Skeletal muscle satellite cell (primary cell): ENCODE data around the gene GRM8.
"Not testable (repeated sequence)": the region's sequence is repeated elsewhere in the genome, so short reads cannot be mapped to it uniquely, and the experiment has no call there.

Experiments
- H3K27me3 ChIP-seq: 2 replicates; pipeline ENCODE4 v1.7.0; 2013; ENCODE audit warnings: low read length; ENCODE audit not compliant: control insufficient read depth, insufficient read depth
- H3K36me3 ChIP-seq: 2 replicates; pipeline ENCODE4 v1.7.0; 2013; ENCODE audit warnings: mild to moderate bottlenecking, control low read depth, low read length; ENCODE audit not compliant: insufficient read depth
- H3K4me1 ChIP-seq: 2 replicates; pipeline ENCODE4 v1.7.0; 2013; ENCODE audit warnings: low read length; ENCODE audit not compliant: control insufficient read depth, insufficient read depth
- H3K4me2 ChIP-seq: 2 replicates; pipeline ENCODE4 v1.7.0; 2013; ENCODE audit warnings: mild to moderate bottlenecking, low read length
- H3K4me3 ChIP-seq: 2 replicates; pipeline ENCODE4 v1.7.0; 2013; ENCODE audit warnings: low read length
- H3K9ac ChIP-seq: 2 replicates; pipeline ENCODE4 v1.7.0; 2013; ENCODE audit warnings: mild to moderate bottlenecking, low read depth, low read length, moderate library complexity
- H3K9me3 ChIP-seq: replicated peaks from 2 replicates; pipeline ENCODE4 v1.7.0; 2013; ENCODE audit warnings: mild to moderate bottlenecking, control low read depth, low read length

GRM8 gene

DNA sequence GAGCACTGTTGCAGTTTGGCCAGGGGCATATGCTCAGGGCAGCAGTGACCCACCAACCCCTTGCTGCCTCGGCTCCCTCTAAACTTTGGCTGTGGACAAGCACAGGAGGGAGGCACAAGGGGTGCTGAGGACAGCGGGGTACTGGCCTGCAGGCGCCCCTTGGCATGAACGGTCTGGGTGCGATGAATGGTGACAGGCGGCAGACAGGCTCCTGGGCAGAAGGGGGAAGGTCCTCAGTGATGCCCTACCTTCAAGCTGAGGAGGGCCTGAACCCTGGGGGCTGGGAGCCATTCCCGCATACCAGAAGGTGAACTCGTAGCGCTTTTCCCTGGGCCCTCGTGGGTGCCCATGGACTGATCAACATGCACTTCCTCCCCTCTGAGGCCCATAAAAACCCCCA lies 567.1 kb downstream of the GRM8 start:
- no peaks in the 10 kb centered on the region for H3K4me1 ChIP-seq
- no peaks in the 10 kb centered on the region for H3K27me3 ChIP-seq
- no peak overlapping the region for H3K4me3 ChIP-seq
- H3K4me2 ChIP-seq, result no peak overlapping the region
- H3K9me3 ChIP-seq, result no peaks in the 10 kb centered on the region
- no peaks in the 10 kb centered on the region for H3K36me3 ChIP-seq
- H3K9ac ChIP-seq, result no peak overlapping the region

- no peak overlapping the region for H3K4me3 ChIP-seq
- no peaks in the 10 kb centered on the region for H3K36me3 ChIP-seq
- H3K4me1 ChIP-seq, result no peaks in the 10 kb centered on the region
- no peak overlapping the region for H3K9ac ChIP-seq
- H3K4me2 ChIP-seq, result no peak overlapping the region
- H3K9me3 ChIP-seq, result no peaks in the 10 kb centered on the region
- H3K27me3 ChIP-seq, result no peaks in the 10 kb centered on the region
Measured at GRCh38 chr7:126685018-126685573, 567.6 kb downstream of the GRM8 start.

DNA sequence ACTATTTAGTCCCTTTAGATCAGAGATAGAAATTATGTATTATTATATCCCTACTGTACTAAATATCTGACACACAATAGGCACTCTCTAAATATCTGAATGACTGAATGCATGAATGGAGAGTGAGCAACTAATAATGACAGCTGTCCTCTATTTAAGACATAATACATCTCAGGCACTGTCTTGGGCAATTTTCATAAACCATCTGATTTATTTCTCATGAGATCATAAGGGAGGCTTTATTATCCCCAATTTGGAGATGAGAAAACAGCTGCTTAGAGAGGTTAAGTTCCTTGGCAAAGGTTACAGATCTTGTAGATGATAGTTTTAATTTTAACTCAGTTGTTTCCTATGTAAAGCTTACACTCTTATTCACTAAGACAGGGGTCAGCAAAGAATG lies 570.6 kb downstream of the GRM8 start:
- H3K4me2 ChIP-seq, result no peak overlapping the region
- no peaks in the 10 kb centered on the region for H3K36me3 ChIP-seq
- no peaks in the 10 kb centered on the region for H3K9me3 ChIP-seq
- no peaks in the 10 kb centered on the region for H3K4me1 ChIP-seq
- no peak overlapping the region for H3K4me3 ChIP-seq
- H3K9ac ChIP-seq, result no peak overlapping the region
- no peaks in the 10 kb centered on the region for H3K27me3 ChIP-seq

DNA sequence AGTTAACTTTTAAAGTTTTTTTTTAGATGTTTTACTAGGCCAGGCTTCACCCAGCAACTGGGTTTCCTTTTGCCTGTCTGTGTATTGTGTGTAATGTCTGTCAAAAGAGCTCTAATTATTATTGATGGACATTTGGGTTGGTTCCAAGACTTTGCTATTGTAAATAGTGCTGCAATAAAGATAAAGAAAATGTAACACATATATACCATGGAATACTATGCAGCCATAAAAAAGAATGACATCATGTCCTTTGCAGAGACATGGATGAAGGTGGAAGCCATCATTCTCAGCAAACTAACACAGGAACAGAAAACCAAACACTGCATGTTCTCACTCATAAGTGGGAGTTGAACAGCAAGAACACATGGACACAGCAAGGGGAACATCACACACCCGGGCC lies 584.0 kb downstream of the GRM8 start:
- not testable (repeated sequence) for H3K4me1 ChIP-seq, H3K4me3 ChIP-seq

GRCh38 chr7:126668367-126668752 lies 584.4 kb downstream of the GRM8 start:
- H3K9ac ChIP-seq, result no peak overlapping the region

More for the DNA sequence above, 584.0 kb downstream of the GRM8 start:
- H3K4me2 ChIP-seq, H3K27me3 ChIP-seq, H3K36me3 ChIP-seq, H3K9me3 ChIP-seq, H3K9ac ChIP-seq: not testable (repeated sequence)

DNA sequence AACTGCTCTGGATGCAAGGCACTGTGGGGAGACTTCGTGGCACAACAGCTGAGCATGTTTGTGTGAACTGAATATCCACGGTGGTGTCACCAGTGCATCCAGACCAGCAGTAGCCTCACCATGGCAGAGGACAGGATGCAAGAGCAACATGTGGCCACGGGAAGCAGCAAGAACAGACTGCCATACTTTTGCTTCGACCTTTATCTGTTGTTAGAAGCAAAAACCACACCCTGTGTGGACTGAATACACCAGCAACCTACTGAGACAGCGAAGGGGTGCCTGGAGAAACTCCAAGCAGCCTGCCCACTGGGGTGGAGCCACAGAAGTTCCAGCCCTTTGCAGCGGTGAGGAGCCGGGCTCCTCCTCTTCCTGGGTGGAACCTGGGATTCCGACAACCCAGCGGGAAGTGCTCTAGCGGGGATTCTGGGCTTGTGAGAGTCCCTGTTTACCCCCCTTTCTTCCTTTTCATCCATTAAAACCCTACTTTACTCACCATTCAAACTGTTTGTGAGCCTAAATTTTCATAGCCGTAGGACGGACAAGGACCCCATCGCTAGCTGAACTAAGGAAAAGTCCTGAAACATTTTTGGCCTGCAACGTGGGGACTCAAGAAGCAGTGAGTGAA lies 584.9 kb downstream of the GRM8 start:
- Histone ChIP-seq H3K36me3 (no peaks in the 10 kb centered on the region), H3K27me3 (no peaks in the 10 kb centered on the region), H3K4me3 (no peak overlapping the region), H3K4me1 (no peaks in the 10 kb centered on the region), H3K4me2 (no peak overlapping the region), H3K9me3 (no peaks in the 10 kb centered on the region), H3K9ac (no peak overlapping the region)

More at GRCh38 chr7:126668367-126668752, 584.4 kb downstream of the GRM8 start:
- Histone ChIP-seq H3K9me3 (no peaks in the 10 kb centered on the region), H3K4me1 (no peaks in the 10 kb centered on the region), H3K4me2 (no peak overlapping the region), H3K4me3 (no peak overlapping the region), H3K27me3 (no peaks in the 10 kb centered on the region), H3K36me3 (no peaks in the 10 kb centered on the region)

- Histone ChIP-seq H3K9me3 (no peaks in the 10 kb centered on the region), H3K27me3 (no peaks in the 10 kb centered on the region), H3K4me1 (no peaks in the 10 kb centered on the region), H3K36me3 (no peaks in the 10 kb centered on the region), H3K4me2 (no peak overlapping the region), H3K9ac (no peak overlapping the region), H3K4me3 (no peak overlapping the region)
Measured at GRCh38 chr7:126662856-126663255, 589.9 kb downstream of the GRM8 start.

DNA sequence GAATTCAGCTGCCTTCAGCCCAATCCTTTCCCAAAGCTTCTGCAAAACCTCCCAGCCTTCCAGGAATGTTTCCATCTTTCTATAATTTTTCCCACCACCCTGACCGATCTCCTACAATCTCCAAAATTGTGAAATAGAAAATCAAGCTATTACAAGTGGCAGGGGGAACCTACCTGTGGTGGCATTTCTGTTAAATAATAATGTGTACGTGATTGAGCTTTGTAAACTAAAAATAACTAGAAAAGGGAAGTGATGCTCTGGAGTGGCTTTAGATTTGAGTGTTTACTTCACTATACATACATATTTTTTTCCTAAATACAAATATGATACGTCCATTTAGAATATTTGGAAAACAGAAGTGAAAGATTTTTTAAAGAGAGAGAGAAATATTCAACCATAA lies 593.6 kb downstream of the GRM8 start:
- H3K27me3 ChIP-seq, result no peaks in the 10 kb centered on the region
- H3K9ac ChIP-seq, result no peak overlapping the region
- no peak overlapping the region for H3K4me3 ChIP-seq
- H3K4me1 ChIP-seq, result no peaks in the 10 kb centered on the region
- no peaks in the 10 kb centered on the region for H3K36me3 ChIP-seq
- no peak overlapping the region for H3K4me2 ChIP-seq
- H3K9me3 ChIP-seq, result no peaks in the 10 kb centered on the region

DNA sequence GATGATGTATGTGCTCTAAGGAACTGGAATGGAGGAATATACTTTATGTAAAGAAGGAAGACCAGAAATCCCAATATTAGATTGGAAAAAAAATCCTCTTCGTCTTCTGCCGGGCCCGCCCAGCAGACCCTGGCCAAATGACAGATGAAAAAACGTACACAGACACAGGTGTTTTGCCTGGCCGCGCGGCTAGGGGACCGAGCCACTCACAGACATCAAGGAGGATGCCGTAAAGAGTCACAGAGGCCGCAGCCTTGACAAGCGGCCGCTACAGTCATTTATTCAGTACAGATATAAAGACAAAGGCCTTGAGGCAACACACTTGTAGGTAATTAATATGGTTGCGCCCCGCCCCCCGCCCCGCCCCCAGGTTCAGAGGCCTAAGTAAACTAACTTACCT lies 594.1 kb downstream of the GRM8 start:
- no peak overlapping the region for H3K9ac ChIP-seq
- H3K4me1 ChIP-seq, result no peaks in the 10 kb centered on the region
- no peak overlapping the region for H3K4me2 ChIP-seq
- H3K9me3 ChIP-seq, result no peaks in the 10 kb centered on the region
- H3K36me3 ChIP-seq, result no peaks in the 10 kb centered on the region
- H3K27me3 ChIP-seq, result no peaks in the 10 kb centered on the region
- H3K4me3 ChIP-seq, result no peak overlapping the region

- H3K27me3 ChIP-seq, result no peaks in the 10 kb centered on the region
- H3K4me2 ChIP-seq, result no peak overlapping the region
- H3K9ac ChIP-seq, result no peak overlapping the region
- no peaks in the 10 kb centered on the region for H3K9me3 ChIP-seq
- H3K4me3 ChIP-seq, result no peak overlapping the region
- H3K4me1 ChIP-seq, result no peaks in the 10 kb centered on the region
- H3K36me3 ChIP-seq, result no peaks in the 10 kb centered on the region
Measured at GRCh38 chr7:126657599-126658358, 595.0 kb downstream of the GRM8 start.

- Histone ChIP-seq H3K4me3 (no peak overlapping the region), H3K4me1 (no peaks in the 10 kb centered on the region), H3K36me3 (no peaks in the 10 kb centered on the region), H3K4me2 (no peak overlapping the region), H3K9me3 (no peaks in the 10 kb centered on the region), H3K27me3 (no peaks in the 10 kb centered on the region), H3K9ac (no peak overlapping the region)
Measured at GRCh38 chr7:126657137-126657536, 595.6 kb downstream of the GRM8 start.

GRCh38 chr7:126656165-126656564 lies 596.6 kb downstream of the GRM8 start:
- Histone ChIP-seq H3K4me3 (no peak overlapping the region), H3K4me2 (no peak overlapping the region), H3K27me3 (no peaks in the 10 kb centered on the region), H3K36me3 (no peaks in the 10 kb centered on the region), H3K4me1 (no peaks in the 10 kb centered on the region), H3K9ac (no peak overlapping the region), H3K9me3 (no peaks in the 10 kb centered on the region)
